ENCODE results near the gene ACACB.
A peak's percentile ranks its signal among the peaks of the same experiment; 100 is the strongest.

Gene ACACB

DNA sequence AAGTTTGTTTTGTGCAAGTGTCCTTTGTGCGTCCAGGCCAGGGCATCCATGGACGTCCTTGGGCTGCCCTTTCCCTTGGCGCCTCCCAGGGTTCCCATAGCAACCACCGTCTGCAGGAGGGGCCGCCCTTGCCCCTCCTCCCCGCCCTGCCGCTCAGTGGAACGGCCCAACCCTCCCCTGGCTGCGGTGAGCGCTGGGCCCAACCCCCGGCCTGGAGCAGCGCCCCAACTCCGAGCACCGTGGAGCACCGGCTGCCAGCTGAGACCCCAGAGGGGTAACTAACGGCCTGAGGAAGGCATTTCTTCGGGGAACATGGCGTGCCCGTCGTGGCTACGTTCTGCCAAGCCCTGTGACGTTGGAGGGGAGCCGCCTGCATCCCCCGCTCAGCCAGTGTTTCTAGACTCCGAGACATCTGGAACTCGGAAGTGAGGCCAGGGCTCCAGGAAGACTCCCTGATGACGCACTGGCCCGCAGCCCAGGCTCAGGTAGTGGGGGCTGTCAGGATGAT is 5.3 kb upstream of the ACACB start:
- TF ChIP-seq, protein P1, sequence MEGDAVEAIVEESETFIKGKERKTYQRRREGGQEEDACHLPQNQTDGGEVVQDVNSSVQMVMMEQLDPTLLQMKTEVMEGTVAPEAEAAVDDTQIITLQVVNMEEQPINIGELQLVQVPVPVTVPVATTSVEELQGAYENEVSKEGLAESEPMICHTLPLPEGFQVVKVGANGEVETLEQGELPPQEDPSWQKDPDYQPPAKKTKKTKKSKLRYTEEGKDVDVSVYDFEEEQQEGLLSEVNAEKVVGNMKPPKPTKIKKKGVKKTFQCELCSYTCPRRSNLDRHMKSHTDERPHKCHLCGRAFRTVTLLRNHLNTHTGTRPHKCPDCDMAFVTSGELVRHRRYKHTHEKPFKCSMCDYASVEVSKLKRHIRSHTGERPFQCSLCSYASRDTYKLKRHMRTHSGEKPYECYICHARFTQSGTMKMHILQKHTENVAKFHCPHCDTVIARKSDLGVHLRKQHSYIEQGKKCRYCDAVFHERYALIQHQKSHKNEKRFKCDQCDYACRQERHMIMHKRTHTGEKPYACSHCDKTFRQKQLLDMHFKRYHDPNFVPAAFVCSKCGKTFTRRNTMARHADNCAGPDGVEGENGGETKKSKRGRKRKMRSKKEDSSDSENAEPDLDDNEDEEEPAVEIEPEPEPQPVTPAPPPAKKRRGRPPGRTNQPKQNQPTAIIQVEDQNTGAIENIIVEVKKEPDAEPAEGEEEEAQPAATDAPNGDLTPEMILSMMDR (IDR thresholded peaks at IDR 0.05; ENCODE audit: insufficient read depth, low read length, poor library complexity, severe bottlenecking) = no peak
- H3K4me3 ChIP-seq (replicated peaks; ENCODE audit: low read depth, low read length) = peak overlapping the region; percentile 52
- H3K36me3 ChIP-seq (ENCODE audit: control insufficient read depth, insufficient read depth, low read length) = peaks cover 2% of the 10 kb centered on the region
- no peaks in the 10 kb centered on the region for H3K27me3 ChIP-seq (replicated peaks; ENCODE audit: control insufficient read depth, insufficient read depth, low read length)
- DNase-seq (ENCODE audit: extremely low read depth, insufficient read length) = peak; percentile 46

DNA sequence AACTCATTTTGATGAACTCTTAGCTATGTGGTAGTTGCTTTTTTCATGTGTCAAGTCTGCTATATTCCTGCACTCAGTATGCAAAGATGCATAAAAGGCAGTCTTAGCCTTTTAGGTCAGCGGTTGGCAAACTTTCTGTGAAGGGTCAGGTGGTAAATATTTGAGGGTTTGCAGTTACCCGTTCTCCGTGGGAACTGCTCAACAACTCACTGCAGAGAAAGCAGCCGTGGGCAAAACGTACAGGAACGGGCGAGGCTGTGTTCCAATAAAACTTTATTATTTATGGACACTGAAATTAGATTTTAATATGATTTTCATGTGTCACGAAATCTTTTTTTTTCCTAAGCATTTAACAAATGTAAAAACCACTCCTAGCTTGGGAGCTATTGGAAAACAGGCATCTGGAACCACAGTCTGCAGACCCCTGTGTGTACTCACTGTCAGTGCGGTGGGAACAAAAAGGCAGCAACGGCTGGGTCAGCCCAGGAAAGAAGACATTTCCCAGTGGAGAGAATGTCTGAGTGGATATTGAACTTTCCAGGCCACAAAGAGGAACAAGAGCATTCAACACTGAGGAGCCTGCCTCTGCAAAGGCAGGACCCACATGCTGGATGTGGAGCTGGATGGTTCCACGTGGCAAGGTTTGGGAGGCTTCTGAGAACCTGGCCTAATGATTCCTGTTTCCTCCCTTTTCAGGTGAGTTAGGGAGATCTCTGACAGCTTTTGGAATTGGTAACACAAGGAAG is 3.5 kb upstream of the ACACB start:
- TF ChIP-seq, protein P1 (IDR thresholded peaks at IDR 0.05; ENCODE audit: insufficient read depth, low read length, poor library complexity, severe bottlenecking) = no peak
- H3K4me3 ChIP-seq (replicated peaks; ENCODE audit: low read depth, low read length) = no peak overlapping the region
- no peaks in the 10 kb centered on the region; the same call in none of the 2 replicates for H3K36me3 ChIP-seq (ENCODE audit: control insufficient read depth, insufficient read depth, low read length)
- DNase-seq (ENCODE audit: extremely low read depth, insufficient read length) = no peak
- H3K27me3 ChIP-seq (replicated peaks; ENCODE audit: control insufficient read depth, insufficient read depth, low read length) = no peaks in the 10 kb centered on the region

- DNase-seq (ENCODE audit: extremely low read depth, insufficient read length) = no peak
- TF ChIP-seq, protein P1 (IDR thresholded peaks at IDR 0.05; ENCODE audit: insufficient read depth, low read length, poor library complexity, severe bottlenecking) = no peak
- Histone ChIP-seq H3K27me3 (replicated peaks; ENCODE audit: control insufficient read depth, insufficient read depth, low read length) (no peaks in the 10 kb centered on the region), H3K4me3 (replicated peaks; ENCODE audit: low read depth, low read length) (no peak overlapping the region), H3K36me3 (ENCODE audit: control insufficient read depth, insufficient read depth, low read length) (no peaks in the 10 kb centered on the region; the same call in none of the 2 replicates)
These were observed 2.6 kb upstream of the ACACB start for GRCh38 chr12:109113661-109114321.

- no peak overlapping the region for H3K4me3 ChIP-seq (replicated peaks; ENCODE audit: low read depth, low read length)
- H3K27me3 ChIP-seq (replicated peaks; ENCODE audit: control insufficient read depth, insufficient read depth, low read length) = no peaks in the 10 kb centered on the region
- TF ChIP-seq, protein P1 (IDR thresholded peaks at IDR 0.05; ENCODE audit: insufficient read depth, low read length, poor library complexity, severe bottlenecking) = no peak
- no peaks in the 10 kb centered on the region; the same call in 1 of the 2 replicates for H3K36me3 ChIP-seq (ENCODE audit: control insufficient read depth, insufficient read depth, low read length)
- no peak for DNase-seq (ENCODE audit: extremely low read depth, insufficient read length)
These were observed 1.7 kb upstream of the ACACB start for GRCh38 chr12:109114644-109115043.

DNA sequence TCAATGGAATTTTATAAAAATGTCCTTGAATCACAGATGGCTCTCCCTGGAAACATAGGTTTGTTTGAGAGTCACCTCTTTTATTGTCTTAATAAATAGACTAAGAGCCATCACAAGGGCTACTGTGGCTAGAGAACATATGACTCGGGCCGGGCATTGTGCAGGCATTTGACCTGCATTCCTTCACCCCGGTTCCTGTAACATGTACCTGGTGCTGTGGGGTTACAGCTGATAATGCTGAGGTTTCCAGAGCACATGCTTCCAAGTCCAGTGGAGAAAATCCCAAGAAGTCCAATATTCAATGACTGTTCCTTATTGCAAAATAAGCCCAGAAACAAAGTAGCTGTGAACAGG is 1.0 kb upstream of the ACACB start:
- Histone ChIP-seq H3K36me3 (ENCODE audit: control insufficient read depth, insufficient read depth, low read length) (no peaks in the 10 kb centered on the region), H3K27me3 (replicated peaks; ENCODE audit: control insufficient read depth, insufficient read depth, low read length) (no peaks in the 10 kb centered on the region), H3K4me3 (replicated peaks; ENCODE audit: low read depth, low read length) (no peak overlapping the region)
- TF ChIP-seq, protein P1 (IDR thresholded peaks at IDR 0.05; ENCODE audit: insufficient read depth, low read length, poor library complexity, severe bottlenecking) = no peak
- no peak for DNase-seq (ENCODE audit: extremely low read depth, insufficient read length)

All from GM06990 (cell line).